NOMO-1 treated with dmso at 0.1 percent for 144 hours (cell line): ENCODE data around the gene EXOC3.
A peak's percentile ranks its signal among the peaks of the same experiment; 100 is the strongest.
"Not testable (repeated sequence)": the region's sequence is repeated elsewhere in the genome, so short reads cannot be mapped to it uniquely, and the experiment has no call there.

Experiments used
- DNase-seq: peaks from one replicate; lab custom pipeline; 2025; ENCODE audit not compliant: unreplicated experiment; lab: John Stamatoyannopoulos, UW

The EXOC3 gene

GRCh38 chr5:472076-472655, 29.2 kb downstream of the EXOC3 start:
- no peak for DNase-seq

GRCh38 chr5:472656-473550, 29.9 kb downstream of the EXOC3 start:
- DNase-seq, result peak; percentile 95

- DNase-seq, result peak; percentile 65
These were observed 30.7 kb downstream of the EXOC3 start for GRCh38 chr5:473551-474192.

- DNase-seq, result not testable (repeated sequence)
These were observed 31.4 kb downstream of the EXOC3 start for GRCh38 chr5:474232-474839.

- DNase-seq, result no peak
These were observed 32.1 kb downstream of the EXOC3 start for GRCh38 chr5:474840-475661.

GRCh38 chr5:475704-476101, 32.7 kb downstream of the EXOC3 start:
- no peak for DNase-seq

- DNase-seq, result no peak
These were observed 33.3 kb downstream of the EXOC3 start for GRCh38 chr5:476102-476813.

GRCh38 chr5:476814-477175, 33.8 kb downstream of the EXOC3 start:
- DNase-seq, result no peak

GRCh38 chr5:477247-477646, 34.3 kb downstream of the EXOC3 start:
- DNase-seq, result no peak

- no peak for DNase-seq
These were observed 34.9 kb downstream of the EXOC3 start for GRCh38 chr5:477871-478270.

- DNase-seq, result no peak
These were observed 35.5 kb downstream of the EXOC3 start for GRCh38 chr5:478369-478981.

GRCh38 chr5:478982-479535, 36.1 kb downstream of the EXOC3 start:
- no peak for DNase-seq

GRCh38 chr5:479566-480319, 36.8 kb downstream of the EXOC3 start:
- DNase-seq, result no peak

GRCh38 chr5:481347-481746, 38.4 kb downstream of the EXOC3 start:
- no peak for DNase-seq

- no peak for DNase-seq
These were observed 39.0 kb downstream of the EXOC3 start for GRCh38 chr5:482021-482420.

- DNase-seq, result no peak
These were observed 39.5 kb downstream of the EXOC3 start for GRCh38 chr5:482506-482905.

GRCh38 chr5:483011-483410, 40.0 kb downstream of the EXOC3 start:
- no peak for DNase-seq

- no peak for DNase-seq
These were observed 40.6 kb downstream of the EXOC3 start for GRCh38 chr5:483434-484140.
